A673 (cell line): ENCODE data around the gene MAGEF1. TPM values are rescaled to one million over a fixed set of nuclear protein-coding genes. Genes with fewer than 3 reads are reported as not detected.

Source experiments
- Bru-seq: library from RNA; stranded (reverse); fragments of 400-500 nt; gene quantifications from one replicate; lab custom pipeline; 2021; lab: Mats Ljungman, UMichigan
- BruChase-seq, 2 experiments: library from RNA; stranded (reverse); fragments of 400-500 nt; gene quantifications; one replicate each; lab custom pipeline; 2021; lab: Mats Ljungman, UMichigan
- BruUV-seq: library from RNA; stranded (reverse); fragments of 400-500 nt; replicated peaks from 2 replicates; lab custom pipeline; 2021; lab: Mats Ljungman, UMichigan
- CTCF ChIA-PET: fragments of 300-600 bp; sonication (Branson Sonifier 250); formaldehyde crosslinking; loops from one replicate; lab custom pipeline; 2022; ENCODE audit warnings: antibody characterized with exemption; lab: Charles Lee
- POLR2A ChIA-PET: fragments of 300-600 bp; sonication (Branson Sonifier 250); formaldehyde crosslinking; loops from one replicate; lab custom pipeline; 2022; ENCODE audit warnings: antibody characterized with exemption; ENCODE audit not compliant: low non-redundant PET; lab: Charles Lee
- DNase-seq: peaks from one replicate; pipeline ENCODE4 v3.0.0-alpha.2; 2015; ENCODE audit warnings: low spot score
- H3K27ac ChIP-seq: fragments of 200-600 bp; sonication (generic); 2 replicates; pipeline ENCODE4 v1.5.1; 2016; ENCODE audit warnings: mixed run types, low read depth, mild to moderate bottlenecking, mixed read lengths, antibody characterized with exemption, low read length; ENCODE audit not compliant: poor library complexity, severe bottlenecking
- H3K27me3 ChIP-seq: fragments of 200-600 bp; sonication (generic); replicated peaks from 2 replicates; pipeline ENCODE4 v1.6.1; 2017; ENCODE audit warnings: mixed run types, low read depth, mild to moderate bottlenecking, mixed read lengths, antibody characterized with exemption, low read length; ENCODE audit not compliant: insufficient read depth, poor library complexity
- H3K36me3 ChIP-seq: fragments of 200-600 bp; sonication (generic); 2 replicates; pipeline ENCODE4 v1.6.1; 2016; ENCODE audit warnings: mixed run types, mild to moderate bottlenecking, mixed read lengths, antibody characterized with exemption, low read length; ENCODE audit not compliant: insufficient read depth, poor library complexity, severe bottlenecking
- H3K4me1 ChIP-seq: fragments of 200-600 bp; sonication (generic); 2 replicates; pipeline ENCODE4 v1.6.1; 2017; ENCODE audit warnings: mixed run types, mild to moderate bottlenecking, mixed read lengths, antibody characterized with exemption, low read length; ENCODE audit not compliant: insufficient read depth, poor library complexity, severe bottlenecking
- H3K4me3 ChIP-seq: fragments of 200-600 bp; sonication (generic); 2 replicates; pipeline ENCODE4 v1.5.1; 2016; ENCODE audit warnings: low read depth, mixed run types, mild to moderate bottlenecking, mixed read lengths, low read length; ENCODE audit not compliant: poor library complexity, severe bottlenecking
- H3K9me3 ChIP-seq: fragments of 200-600 bp; sonication (generic); 2 replicates; pipeline ENCODE4 v1.6.1; 2016; ENCODE audit warnings: mixed run types, low read depth, mild to moderate bottlenecking, mixed read lengths, antibody characterized with exemption, low read length; ENCODE audit not compliant: poor library complexity, severe bottlenecking
- CTCF ChIP-seq: fragments of 300-800, 200-600 bp; sonication (generic); conservative IDR thresholded peaks from 2 replicates; pipeline ENCODE4 v1.5.1; 2017; ENCODE audit warnings: low read depth, mild to moderate bottlenecking, antibody characterized with exemption, low read length, moderate library complexity, mixed read lengths
- EZH2 ChIP-seq: fragments of 200-600 bp; sonication (generic); IDR thresholded peaks from 2 replicates; pipeline ENCODE4 v1.6.1; 2017; ENCODE audit warnings: borderline replicate concordance, low read depth, mild to moderate bottlenecking, mixed read lengths, antibody characterized with exemption, low read length; ENCODE audit not compliant: poor library complexity, severe bottlenecking
- intact Hi-C: fragments of 100-400 bp; cut with micrococcal nuclease; formaldehyde crosslinking; loops from one replicate; pipeline ENCODE4 v1.10.0; 2022; ENCODE audit not compliant: unreplicated experiment
- long read RNA-seq: library from polyadenylated mRNA; stranded (forward); transcript quantifications from one replicate; pipeline ENCODE4 v2.0.0, GENCODE V29; 2022
- total RNA-seq: library from RNA; stranded (reverse); gene quantifications from 2 replicates; pipeline ENCODE4 v1.2.3, GENCODE V29; 2021

Gene MAGEF1, protein sequence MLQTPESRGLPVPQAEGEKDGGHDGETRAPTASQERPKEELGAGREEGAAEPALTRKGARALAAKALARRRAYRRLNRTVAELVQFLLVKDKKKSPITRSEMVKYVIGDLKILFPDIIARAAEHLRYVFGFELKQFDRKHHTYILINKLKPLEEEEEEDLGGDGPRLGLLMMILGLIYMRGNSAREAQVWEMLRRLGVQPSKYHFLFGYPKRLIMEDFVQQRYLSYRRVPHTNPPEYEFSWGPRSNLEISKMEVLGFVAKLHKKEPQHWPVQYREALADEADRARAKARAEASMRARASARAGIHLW
- total RNA-seq (47.6 and 51.2 TPM in 2 replicates), Bru-seq, nascent RNA (percentile 91 among the genes with signal in this experiment), BruChase-seq, experiment 1, labeled RNA remaining after a 2-hour chase (percentile 98 among the genes with signal in this experiment), BruChase-seq, experiment 2, labeled RNA remaining after a 6-hour chase (percentile 97 among the genes with signal in this experiment)
- long read RNA-seq, transcript MAGEF1-201 (1 exons, 1,636 nt), result major isoform, 120 of 120 reads
- long read RNA-seq, partial matches to known transcripts, result 0 of 120 reads
- long read RNA-seq, other reads (novel, unspliced or antisense), result 0 of 120 reads

GRCh38 chr3:184711493-184712247 is at the start of gene MAGEF1:
Gene MAGEF1 (minus strand): TSS chr3:184712064. CDS start chr3:184711821, 243 bp downstream.
- POLR2A ChIA-PET, result no interaction called here
- Histone ChIP-seq H3K36me3 (peaks cover 17% of the 10 kb centered on the region), H3K27me3 (no peaks in the 10 kb centered on the region), H3K27ac (peak within 1 kb of the TSS; percentile 89), H3K4me1 (peaks cover 25% of the 10 kb centered on the region), H3K4me3 (peak within 1 kb of the TSS; percentile 75), H3K9me3 (peaks cover 6% of the 10 kb centered on the region)
- CTCF ChIA-PET, result interaction anchor here (0.6 kb wide), 1 partner anchor 73 kb away, joined by 3 read pairs; no protein-coding TSS in a partner anchor
- TF ChIP-seq EZH2 (no peak), CTCF (no peak)
- BruUV-seq, result no TSS peak
- DNase-seq, result peak; percentile 92
- intact Hi-C loops, result loop anchor here (2.0 to 5.0 kb wide), 2 partner anchors 66 to 75 kb away; no protein-coding TSS in a partner anchor

GRCh38 chr3:184761075-184761841 is 49.4 kb upstream of the MAGEF1 start:
- peaks cover 16% of the 10 kb centered on the region for H3K4me1 ChIP-seq
- TF ChIP-seq EZH2 (no peak), CTCF (no peak)
- no peak overlapping the region for H3K27ac ChIP-seq
- no peak overlapping the region for H3K4me3 ChIP-seq
- ChIA-PET POLR2A (no interaction called here), CTCF (no interaction called here)
- BruUV-seq, result no TSS peak
- no peaks in the 10 kb centered on the region for H3K36me3 ChIP-seq
- DNase-seq, result no peak
- no peaks in the 10 kb centered on the region for H3K27me3 ChIP-seq
- intact Hi-C loops, result no loop called here
- no peaks in the 10 kb centered on the region for H3K9me3 ChIP-seq
